ENCODE data around the gene PTPRD.

The PTPRD gene

DNA sequence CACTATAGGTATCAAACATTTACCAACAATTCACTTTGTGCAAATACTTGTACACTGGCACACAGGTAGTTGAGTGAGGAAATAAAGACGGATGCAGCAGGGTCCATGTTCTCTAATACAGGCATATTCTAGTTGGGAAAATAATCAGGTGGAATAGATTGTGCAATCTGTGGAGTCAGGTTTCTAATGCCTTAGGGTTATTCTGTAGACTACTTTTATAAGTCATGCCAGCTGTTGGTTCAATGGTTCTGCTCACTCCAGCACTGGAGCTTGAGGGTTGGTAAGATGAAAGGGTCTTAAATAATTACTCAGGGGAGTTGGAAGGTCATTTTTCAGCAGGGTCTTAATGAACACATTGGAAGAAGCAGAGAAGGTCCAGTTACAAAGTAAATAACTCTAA, 2123.0 kb downstream of the PTPRD start:
- DNase-seq (ENCODE audit: low read depth in 2 of 2, low spot score in 1 of 2) = no peak

DNA sequence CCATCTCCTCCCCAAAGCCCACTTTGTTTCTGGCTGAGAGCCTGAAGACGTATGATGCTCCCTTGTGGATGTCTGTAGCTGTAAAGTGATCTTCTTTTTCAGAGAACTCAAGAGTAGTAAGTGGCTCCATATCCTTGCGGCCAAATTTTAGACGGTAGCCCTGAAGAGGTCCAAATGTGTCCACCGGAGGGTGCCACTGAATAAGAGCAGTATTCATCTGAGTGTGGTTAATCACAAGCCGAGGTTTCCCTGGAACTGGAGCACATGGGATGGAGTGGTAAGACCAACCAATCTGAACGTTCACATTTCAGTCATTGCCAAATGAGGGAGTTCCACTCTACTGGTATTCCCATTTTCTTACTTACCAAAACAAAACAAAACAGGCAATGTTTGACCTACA, 2126.7 kb downstream of the PTPRD start:
- DNase-seq (ENCODE audit: low read depth in 2 of 2, low spot score in 1 of 2) = no peak

GRCh38 chr9:8484597-8485191, 2128.1 kb downstream of the PTPRD start:
- no peak for DNase-seq (ENCODE audit: low read depth in 2 of 2, low spot score in 1 of 2)

- no peak for DNase-seq (ENCODE audit: low read depth in 2 of 2, low spot score in 1 of 2)
Measured at GRCh38 chr9:8477450-8477849, 2135.4 kb downstream of the PTPRD start.

DNA sequence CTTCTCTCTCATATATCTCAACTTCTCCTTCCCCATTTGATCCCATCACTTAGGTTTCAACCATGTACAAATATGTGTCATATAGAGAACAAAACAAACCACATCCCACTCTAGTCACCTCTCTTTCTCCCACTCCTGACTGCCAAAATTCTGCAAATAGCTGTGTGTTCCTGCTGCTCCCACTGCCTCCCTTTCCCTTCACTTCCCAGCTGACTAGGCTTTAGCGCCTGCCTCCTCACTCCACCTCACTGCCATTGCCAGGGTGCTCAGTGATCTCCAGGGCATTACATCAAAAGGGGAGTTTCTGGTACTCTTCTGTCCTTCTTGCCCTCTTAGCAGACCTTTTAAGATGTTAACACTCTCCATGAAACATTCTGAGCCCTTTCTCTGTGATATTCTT, 2137.9 kb downstream of the PTPRD start:
- DNase-seq (ENCODE audit: low read depth in 2 of 2, low spot score in 1 of 2) = no peak

- DNase-seq (ENCODE audit: low read depth in 2 of 2, low spot score in 1 of 2) = no peak
Measured at GRCh38 chr9:8473244-8474020, 2139.4 kb downstream of the PTPRD start.

- no peak for DNase-seq (ENCODE audit: low read depth in 2 of 2, low spot score in 1 of 2)
Measured at GRCh38 chr9:8468045-8468637, 2144.7 kb downstream of the PTPRD start.

DNA sequence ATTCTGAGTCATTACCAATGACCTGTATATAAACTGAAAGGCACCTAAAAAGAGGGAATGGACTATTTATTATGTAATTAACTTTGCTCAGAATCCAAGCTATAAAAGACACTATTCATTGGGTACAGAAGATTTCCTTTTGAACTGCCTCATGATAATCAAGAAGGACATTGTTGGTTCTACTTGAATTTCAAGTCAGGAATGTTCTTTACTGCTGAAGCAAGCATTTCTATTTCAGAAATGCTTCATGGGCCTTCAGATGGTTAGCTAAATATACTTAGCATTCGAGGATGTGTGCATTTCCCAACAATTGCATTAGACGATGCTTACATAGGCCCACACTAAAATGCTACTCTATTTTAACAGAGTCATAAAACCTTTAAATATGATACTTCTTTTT, 2155.0 kb downstream of the PTPRD start:
- DNase-seq (ENCODE audit: low read depth in 2 of 2, low spot score in 1 of 2) = no peak

DNA sequence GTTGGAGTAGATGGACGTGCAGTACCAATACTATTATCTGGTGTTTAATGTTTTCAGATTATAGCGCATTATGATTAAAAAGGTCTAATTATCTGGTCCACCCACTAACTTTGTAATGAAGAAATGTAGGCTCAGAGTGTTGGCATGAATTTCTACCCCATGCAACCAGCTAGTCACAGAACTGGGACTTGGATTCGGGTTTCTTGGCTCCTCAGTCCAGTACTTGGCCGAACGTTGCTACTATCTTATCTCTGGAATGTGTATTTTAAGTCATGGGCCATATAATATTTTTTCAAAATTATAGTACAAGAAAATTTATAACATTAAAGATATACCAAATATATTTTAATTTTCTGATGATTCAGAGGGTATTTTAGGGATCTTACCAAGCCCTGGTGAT, 2155.7 kb downstream of the PTPRD start:
- DNase-seq (ENCODE audit: low read depth in 2 of 2, low spot score in 1 of 2) = no peak

- DNase-seq (ENCODE audit: low read depth in 2 of 2, low spot score in 1 of 2) = no peak
Measured at GRCh38 chr9:8456344-8456743, 2156.5 kb downstream of the PTPRD start.

DNA sequence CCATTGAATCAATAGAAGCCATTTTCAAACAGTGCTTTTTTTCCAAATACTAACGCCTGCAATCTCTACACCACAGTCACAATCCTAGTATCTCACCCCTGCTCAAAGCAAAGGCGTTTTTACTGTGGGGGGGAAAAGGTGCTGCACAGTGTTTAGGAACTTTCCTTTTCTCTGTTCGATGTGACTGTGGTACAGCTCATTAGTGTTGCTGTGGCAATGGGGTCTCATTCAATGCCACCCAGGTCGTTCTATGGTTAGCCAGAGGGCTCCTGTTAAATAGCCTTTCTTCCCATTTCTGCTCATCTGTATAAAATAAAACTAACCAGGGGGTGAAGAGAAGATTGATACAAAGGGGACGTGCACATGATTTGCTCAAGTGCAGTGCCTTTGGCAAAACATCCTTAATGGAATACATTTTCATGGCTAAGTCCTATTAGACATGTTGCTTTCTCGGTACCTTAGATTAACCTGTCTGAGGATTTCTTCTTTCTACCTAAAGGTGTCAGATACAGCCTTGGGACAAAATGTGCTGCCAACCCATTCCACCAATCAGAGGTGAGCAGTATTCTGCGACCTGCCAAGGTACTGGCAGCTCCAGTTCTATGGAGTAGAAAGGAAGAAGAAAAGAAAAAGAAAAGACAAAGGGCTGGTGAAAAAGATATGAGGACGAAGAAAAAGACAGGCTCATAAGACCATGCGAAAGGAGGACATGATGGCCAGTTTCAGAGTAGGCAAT, 2161.8 kb downstream of the PTPRD start:
- no peak for DNase-seq (ENCODE audit: low read depth in 2 of 2, low spot score in 1 of 2)

DNA sequence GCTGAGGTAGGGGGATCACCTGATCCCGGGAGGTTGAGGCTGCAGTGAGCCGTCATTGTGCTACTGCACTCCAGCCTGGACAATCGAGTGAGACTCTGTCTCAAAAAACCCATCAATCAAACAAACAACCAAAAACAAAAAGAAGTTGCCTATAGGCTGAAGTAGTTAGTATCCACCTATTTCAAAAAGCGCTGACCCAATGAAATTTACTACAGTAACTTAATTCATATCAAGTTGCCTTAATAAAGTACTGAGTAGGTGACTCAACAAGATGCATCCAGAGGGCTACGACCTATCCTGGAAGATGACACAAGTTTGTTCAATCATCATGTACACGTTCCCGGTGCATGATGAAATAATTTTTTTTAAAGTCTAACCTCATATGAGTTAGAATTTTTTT, 2164.6 kb downstream of the PTPRD start:
- no peak for DNase-seq (ENCODE audit: low read depth in 2 of 2, low spot score in 1 of 2)

DNA sequence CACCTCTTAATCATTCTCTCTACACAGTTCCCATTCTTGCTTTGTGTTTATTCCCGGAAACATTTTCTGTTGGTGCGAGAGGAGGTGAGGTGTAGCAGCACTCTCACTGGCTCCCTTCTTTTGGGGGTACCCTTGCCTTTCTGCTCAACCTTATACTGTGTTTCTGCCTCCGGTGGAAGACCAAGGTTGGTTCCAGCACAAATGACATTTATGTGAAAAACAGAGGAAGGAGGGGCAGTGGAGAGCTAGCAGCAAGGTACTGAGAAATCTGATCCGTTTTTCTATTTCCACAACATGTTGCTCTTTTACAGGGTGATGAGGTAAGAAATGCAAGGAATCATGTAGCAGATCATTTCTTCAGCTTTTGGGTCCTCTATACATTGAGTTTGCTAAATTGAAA, 2165.2 kb downstream of the PTPRD start:
- no peak for DNase-seq (ENCODE audit: low read depth in 2 of 2, low spot score in 1 of 2)

GRCh38 chr9:8437876-8438275, 2174.9 kb downstream of the PTPRD start:
- DNase-seq (ENCODE audit: low read depth in 2 of 2, low spot score in 1 of 2) = no peak

GRCh38 chr9:8437259-8437658, 2175.5 kb downstream of the PTPRD start:
- DNase-seq (ENCODE audit: low read depth in 2 of 2, low spot score in 1 of 2) = no peak

DNA sequence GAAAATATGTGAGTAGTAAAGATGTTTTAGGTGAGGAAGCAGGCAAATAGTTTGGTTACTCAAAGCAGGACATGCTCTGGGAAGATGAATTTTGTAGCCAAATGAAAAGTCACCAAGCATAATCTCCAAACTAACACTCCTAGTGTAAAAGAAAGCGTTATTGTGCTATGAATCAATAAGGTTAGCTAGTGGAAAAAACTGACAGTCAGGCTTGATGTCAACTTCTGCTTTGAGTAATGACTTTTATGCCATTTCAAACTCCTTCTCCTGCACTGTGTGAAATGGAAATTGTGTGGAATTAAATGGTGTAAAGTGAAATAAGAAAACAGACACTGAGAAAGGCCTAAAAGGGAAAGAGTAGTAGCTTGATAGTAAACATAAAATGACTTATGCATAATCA, 2176.0 kb downstream of the PTPRD start:
- no peak for DNase-seq (ENCODE audit: low read depth in 2 of 2, low spot score in 1 of 2)

DNA sequence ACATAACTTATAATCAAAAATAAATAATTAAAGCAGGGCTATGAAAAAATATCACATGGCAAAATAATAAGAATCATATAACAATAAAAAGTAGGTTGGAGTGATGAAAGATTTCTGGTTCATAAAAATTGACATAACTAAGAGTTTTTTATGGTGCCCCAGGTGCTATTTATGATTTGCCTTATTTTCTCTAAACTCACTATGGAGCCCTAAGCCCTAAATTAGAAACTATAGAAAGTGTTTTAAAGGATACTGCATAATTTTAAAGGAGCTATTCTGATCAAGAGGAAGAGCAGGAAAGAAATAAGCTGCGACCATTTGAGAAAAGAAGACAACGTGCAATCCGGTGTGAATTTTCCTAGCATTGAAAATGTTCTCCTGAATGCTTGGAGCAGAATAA, 2178.2 kb downstream of the PTPRD start:
- DNase-seq (ENCODE audit: low read depth in 2 of 2, low spot score in 1 of 2) = no peak

DNA sequence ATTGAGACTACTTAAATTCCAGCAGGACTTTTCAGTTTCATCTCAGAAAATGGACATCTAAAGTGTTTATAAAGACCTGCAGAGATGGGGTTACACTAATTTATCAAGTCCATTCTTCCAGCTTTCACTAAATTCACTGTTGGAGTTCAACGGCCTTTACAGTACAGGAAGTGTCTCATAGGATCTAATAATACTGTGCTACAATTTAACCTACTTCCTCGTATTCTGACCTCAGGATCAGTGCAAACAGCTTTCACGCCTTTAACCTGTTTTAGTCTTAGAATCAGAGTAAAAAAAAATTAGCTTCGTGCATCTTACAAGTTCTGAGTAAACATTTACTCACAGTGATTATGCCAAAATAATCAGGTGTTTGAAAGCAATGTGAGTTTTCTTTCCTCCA, 2180.6 kb downstream of the PTPRD start:
- DNase-seq (ENCODE audit: low read depth in 2 of 2, low spot score in 1 of 2) = no peak

GRCh38 chr9:8431505-8431904, 2181.3 kb downstream of the PTPRD start:
- no peak for DNase-seq (ENCODE audit: low read depth in 2 of 2, low spot score in 1 of 2)

DNA sequence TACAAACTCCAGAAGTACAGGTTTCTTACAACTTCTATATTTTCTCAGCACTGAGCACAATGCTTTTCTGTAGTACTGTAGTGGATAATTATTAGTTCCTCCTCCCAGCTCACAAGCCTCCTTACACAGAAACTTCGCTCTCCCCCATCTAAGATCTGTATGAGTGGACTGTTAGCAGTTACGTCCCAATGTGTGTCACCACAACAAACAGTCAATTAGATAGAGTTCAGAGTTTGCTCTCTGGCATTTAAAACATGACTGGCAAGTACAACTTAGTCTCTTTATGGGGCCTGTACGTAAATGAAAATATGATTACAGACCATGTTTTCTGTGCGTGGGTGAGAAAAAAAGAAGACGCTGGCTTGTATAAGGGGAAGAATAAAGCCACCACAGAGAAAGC, 2181.9 kb downstream of the PTPRD start:
- DNase-seq (ENCODE audit: low read depth in 2 of 2, low spot score in 1 of 2) = no peak

DNA sequence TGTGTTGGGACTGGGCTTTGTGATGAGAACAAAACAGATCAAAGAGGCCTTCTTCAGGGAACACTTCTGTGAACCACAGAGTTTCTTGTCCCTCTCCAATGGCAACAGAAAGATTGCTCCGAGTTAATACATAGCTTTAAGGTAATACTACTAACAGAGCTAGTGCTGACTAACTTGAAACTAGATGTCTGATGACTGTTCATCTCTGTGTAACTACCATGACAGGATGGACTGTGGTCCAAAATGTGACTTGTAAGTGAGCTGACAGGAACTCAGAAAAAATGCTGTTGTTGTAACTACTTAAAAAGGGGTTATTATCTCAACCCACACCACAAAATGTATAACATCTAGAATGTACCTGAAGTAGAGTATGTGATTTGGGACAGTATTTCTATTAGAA, 2183.0 kb downstream of the PTPRD start:
- DNase-seq (ENCODE audit: low read depth in 2 of 2, low spot score in 1 of 2) = no peak

GRCh38 chr9:8429157-8429556, 2183.6 kb downstream of the PTPRD start:
- DNase-seq (ENCODE audit: low read depth in 2 of 2, low spot score in 1 of 2) = no peak

Data from stimulated activated CD8-positive, alpha-beta memory T cell treated with anti-CD3 and anti-CD28 coated beads, Interleukin-4, amount 100 ng/mL, for 1 hour (primary cell).